Activated T-cell treated with anti-CD3 and anti-CD28 coated beads, Interleukin-2, amount 50 U/mL, for 1 hour (primary cell): ENCODE measurements around the gene AP5Z1.

Experiments used
- DNase-seq: peaks from one replicate; pipeline ENCODE4 v3.0.0-alpha.2; 2020

Gene AP5Z1

DNA sequence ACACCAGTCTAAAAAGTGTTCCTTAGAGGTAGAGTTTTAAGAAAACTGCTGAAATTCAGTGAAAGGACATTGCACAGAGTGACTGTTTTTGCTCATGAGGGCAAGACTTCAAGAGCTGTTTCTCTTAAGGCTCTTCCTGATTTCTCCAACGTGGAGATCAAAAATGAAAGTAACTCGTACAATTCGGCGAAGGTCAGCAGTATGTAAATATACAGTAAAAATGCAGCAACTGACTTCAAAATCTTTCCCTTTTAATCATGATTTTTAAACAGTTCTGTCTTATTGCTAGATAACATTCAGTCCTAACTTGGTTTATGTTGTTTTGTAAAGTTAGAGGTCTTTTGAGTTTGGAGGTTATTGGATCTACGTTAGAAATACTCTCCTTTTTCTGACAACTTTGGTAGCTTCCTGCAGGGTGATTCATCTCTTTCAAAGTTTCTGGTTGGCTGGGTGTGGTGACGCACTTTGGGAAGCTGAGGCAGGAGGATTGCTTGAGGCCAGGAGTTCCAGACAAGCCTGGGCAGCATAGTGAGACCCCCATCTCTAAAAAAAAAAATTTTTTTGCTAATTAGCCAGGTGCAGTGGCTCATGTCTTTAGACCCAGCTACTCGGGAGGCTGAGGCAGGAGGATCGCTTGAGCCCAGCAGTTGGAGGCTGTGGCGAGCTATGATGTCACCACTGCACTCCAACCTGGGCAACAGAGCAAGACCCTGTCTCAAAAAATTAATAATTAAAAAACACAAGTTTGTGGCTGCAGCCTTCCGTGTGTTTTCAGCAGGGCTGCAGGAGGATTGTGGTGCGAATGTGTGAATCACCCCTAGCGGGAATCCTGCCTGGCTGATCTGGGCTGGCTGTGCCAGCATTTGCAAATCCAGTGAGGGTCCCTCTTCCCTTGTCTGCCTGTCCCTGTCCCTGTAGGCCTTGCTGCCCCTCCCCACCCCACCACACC, 29.2 kb upstream of the AP5Z1 start:
- peak; percentile 36 for DNase-seq

DNA sequence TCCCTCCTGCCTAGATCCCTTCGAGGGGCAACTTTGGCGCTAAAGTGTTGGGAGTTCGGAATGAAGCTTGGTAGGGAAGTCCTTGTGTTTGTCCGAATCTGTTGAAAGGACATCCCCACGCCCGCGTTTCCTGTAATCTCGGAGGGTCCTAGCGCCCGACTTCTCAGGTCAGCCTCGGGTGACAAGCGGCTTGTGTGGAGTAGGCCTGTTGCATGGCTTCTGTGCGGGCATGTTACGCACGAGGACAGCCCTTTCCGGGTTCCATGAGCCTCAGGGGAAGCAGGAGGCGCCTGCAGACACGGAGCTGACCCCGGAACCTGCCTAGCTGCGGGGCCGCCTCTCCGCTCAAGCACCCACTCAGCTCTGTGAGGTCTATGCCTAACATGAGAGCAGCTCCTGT, 28.4 kb upstream of the AP5Z1 start:
- no peak for DNase-seq

DNA sequence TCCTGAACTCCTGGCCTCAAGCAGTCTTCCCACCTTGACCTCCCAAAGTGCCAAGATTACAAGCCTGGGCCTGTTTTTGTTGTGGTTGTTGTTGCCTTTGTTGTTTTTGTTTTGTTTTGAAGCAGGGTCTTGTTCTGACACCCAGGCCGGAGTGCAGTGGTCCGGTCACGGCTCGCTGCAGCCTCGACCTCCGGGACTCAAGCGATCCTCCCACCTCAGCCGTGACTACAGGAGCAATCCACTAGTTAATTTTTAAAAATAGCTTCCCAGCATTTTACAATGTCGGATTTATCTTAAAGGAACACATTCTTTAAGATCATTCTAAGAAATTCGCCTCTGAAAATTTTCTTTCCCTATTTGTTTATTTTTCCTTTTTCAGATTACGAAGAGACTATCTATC, 27.7 kb upstream of the AP5Z1 start:
- DNase-seq = no peak

- DNase-seq = no peak
Observed at GRCh38 chr7:4748231-4748681, 27.2 kb upstream of the AP5Z1 start.

DNA sequence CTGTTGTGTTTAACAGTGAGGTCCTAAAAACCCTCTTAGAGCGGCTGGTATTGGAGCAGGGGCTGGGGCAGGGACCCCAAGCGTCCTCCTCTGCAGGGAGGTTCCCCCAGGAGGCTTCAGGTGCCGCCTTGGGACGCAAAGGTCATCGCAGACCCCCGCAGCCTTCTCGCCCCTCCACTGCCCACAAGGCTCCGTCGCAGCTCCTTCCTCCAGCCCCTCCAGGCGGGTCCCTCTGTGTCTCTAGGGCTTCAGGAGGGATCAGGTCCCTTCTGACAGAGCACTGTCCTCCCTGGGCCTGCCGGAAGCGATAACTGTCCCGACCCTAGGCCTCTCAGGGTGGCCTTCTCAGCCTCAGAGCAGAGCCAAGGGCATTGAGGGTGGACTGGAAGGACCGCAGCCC, 26.1 kb upstream of the AP5Z1 start:
- no peak for DNase-seq

DNA sequence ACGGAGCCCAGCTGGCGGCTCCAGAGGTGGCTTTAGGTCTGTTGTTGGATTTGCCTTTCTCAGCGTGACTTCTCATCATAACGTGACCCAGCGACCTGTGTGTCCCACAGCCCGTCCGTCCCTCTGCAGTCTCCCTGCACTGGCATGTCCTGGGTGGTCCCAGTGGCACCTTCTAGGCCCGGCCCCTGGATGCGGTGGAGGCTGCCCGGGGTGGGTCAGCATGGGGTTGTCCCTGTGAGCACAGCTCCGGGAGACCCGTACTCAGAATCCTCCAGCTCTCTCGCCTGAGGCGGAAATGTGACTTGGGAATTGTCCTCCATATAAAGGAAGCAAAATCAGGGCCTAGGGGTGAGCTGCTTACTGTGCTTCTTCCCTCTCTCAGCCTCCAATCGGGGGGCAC, 25.6 kb upstream of the AP5Z1 start:
- DNase-seq = no peak

DNA sequence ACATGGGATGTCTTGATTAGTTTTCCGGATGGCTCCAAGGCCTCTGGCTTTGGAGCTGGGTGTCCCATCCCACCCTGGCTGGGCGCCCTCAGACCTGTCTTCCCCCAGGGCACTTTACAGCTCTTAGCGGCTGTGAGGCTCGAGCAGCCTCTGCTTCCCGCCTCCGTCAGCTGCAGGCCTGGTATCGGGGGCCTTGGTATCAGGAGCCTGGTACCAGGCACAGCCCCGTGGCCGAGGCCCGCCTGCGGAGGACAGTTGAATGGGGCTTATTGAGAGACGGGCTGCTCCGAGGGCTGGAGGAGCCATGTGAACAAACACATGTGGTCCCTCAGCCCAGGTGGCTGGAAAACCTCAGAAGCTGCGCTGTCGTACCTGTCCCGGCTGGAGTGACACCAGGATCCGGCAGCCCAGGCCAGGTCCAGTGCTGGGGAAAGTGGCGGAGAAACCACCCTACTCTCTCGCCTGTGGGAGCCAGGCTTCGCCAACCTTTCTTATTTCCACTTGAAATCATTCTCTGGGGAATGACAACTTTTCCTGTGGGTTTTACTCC, 23.9 kb upstream of the AP5Z1 start:
- DNase-seq = no peak

- peak; percentile 89 for DNase-seq
Observed at GRCh38 chr7:4753598-4754432, 21.6 kb upstream of the AP5Z1 start.

- no peak for DNase-seq
Observed at GRCh38 chr7:4754433-4755010, 20.9 kb upstream of the AP5Z1 start.

- no peak for DNase-seq
Observed at GRCh38 chr7:4755045-4755444, 20.4 kb upstream of the AP5Z1 start.

DNA sequence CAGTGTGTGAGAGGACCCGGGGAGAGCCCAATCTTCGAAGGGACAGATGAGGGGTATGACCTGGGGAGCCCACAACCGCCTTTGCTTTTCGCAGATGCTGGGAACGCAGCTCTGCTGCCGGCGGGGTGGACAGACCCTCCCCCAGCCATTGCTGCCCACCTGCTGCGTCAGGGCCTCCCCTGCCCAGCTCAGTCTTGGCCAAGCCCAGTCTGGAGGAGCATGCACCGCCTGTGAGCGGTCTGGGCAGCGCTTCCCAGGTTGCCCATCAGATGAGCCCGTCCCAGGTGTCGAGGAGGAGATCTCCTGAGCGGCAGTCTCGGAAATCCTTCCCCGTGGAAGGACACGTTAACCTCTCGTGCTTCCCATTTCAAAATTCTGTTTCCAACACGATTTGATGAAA, 17.3 kb upstream of the AP5Z1 start:
- DNase-seq = no peak

DNA sequence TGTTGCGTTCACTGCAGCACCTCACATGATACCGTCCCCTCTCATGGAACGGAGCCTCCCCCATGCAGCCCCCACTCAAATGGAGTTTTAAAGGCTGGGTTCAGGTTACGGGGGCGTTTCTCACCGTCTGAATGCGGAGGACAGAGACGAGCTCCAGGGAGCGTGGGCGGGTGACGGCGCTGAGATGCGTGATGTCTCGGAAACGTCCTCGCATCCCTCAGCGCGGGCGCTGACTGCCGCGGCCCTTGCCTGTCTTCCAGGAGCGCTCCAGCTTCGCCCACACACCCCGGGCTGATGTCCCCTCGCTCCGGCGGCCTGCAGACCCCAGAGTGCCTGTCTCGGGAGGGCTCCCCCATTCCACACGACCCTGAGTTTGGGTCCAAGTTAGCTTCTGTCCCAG, 16.6 kb upstream of the AP5Z1 start:
- DNase-seq = no peak

GRCh38 chr7:4759211-4759610, 16.2 kb upstream of the AP5Z1 start:
- no peak for DNase-seq

- no peak for DNase-seq
Observed at GRCh38 chr7:4760952-4761351, 14.5 kb upstream of the AP5Z1 start.

DNA sequence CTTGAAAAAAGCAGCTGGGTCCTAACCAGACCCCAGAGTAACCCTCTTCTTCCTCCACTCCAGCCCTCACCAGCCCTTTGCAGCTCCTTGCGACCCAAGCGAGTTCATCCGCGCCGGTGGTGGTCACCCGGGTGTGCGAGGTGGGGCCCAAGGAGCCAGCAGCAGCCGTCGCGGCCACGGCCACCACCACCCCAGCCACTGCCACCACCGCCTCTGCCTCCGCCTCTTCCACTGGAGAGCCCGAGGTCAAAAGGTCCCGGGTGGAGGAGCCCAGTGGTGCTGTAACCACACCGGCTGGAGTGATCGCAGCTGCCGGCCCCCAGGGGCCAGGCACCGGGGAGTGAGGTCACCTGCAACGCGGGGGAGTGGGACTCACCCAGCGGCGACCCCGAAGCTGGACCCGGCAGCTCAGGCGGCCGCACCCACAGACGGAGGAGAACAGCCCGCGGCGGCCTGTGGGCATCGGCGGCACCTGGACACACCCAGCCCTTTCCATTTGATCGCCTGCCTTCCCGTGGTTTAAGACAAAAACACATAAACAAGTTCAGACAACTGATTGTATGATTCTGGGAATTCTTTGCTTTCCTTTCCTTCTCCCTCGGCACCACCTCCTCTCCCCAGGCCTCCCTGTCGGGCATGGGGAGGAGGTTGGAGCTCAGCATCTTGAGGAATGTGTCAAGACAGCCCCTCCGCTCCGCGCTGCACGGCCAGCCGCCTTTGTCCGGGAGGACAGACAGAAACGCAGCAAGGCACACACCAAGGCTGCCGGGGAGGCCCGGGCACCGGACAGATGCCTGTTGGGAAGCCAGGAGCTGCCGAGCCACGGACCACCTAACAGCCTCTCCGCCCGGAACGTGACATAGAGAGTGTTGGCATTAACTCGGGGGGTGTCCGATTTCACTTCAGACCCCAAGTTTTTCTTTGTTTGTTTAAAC, 13.0 kb upstream of the AP5Z1 start:
- DNase-seq = no peak

- no peak for DNase-seq
Observed at GRCh38 chr7:4763091-4763793, 12.2 kb upstream of the AP5Z1 start.

GRCh38 chr7:4763794-4764185, 11.6 kb upstream of the AP5Z1 start:
- no peak for DNase-seq

GRCh38 chr7:4764402-4765007, 10.9 kb upstream of the AP5Z1 start:
- DNase-seq = no peak

DNA sequence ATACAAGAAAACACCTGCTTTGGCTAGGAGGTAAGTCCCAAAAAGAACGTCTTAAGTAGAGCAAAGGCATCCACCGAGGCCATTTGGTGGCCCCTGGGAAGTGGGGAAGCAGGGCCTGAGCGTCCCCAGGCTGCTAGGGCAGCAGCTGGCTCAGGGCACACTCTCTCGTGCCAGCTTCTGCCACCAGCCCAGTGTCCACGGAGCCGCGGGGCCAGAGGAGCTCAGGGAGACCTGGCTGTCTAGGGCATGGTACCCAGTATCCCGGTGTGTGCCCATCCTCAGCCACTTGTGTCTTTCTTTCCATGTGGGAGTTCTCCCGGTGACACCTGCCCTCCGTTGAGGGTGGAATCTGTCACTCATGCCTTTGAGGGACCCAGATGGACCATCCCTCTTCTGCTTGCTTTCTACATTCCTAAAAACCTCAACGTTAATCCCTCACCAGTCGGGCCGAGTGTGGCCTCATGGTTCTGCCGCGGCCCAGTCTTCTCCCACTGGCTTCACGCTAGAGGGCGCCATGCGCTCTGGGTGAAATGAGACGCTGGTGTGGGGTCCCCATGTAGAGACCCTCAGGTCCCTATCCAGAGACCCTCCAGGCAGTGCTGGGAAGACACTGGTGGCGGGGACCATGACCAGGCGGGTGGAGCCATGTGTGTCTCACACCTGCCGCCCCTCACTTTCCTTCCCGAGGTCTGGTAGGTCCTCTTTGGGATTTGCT, 9.5 kb upstream of the AP5Z1 start:
- DNase-seq = no peak
